Fibroblast of the aortic adventitia (primary cell): ENCODE measurements around the gene CCDC170. TPM values are rescaled to one million over a fixed set of nuclear protein-coding genes. Genes with fewer than 3 reads are reported as not detected.

Experiments used
- DNase-seq: peaks from one replicate; pipeline ENCODE4 v3.0.0-alpha.2; 2010; ENCODE audit warnings: low read depth
- H3K4me3 ChIP-seq: 2 replicates; pipeline ENCODE4 v1.5.1; 2011; ENCODE audit warnings: low read depth, mild to moderate bottlenecking, control low read depth, low read length, moderate library complexity
- CTCF ChIP-seq: IDR thresholded peaks from 2 replicates; pipeline ENCODE4 v1.5.1; 2011; ENCODE audit warnings: mild to moderate bottlenecking, low read length, control low read depth, inconsistent platforms; ENCODE audit not compliant: insufficient read depth
- total RNA-seq: library from RNA; depleted of rRNA; stranded (reverse); fragments of >200 nt; gene quantifications from 2 replicates; pipeline ENCODE4 v1.2.3, GENCODE V29; 2012; ENCODE audit warnings: low replicate concordance

CCDC170 gene
- total RNA-seq, 1 donor, result 0.09 TPM

- no peak for TF ChIP-seq CTCF
- DNase-seq, result no peak
- H3K4me3 ChIP-seq, result no peak overlapping the region
These were observed 29.2 kb downstream of the CCDC170 start for GRCh38 chr6:151523034-151523433.

- no peak for DNase-seq
- no peak overlapping the region for H3K4me3 ChIP-seq
- TF ChIP-seq CTCF, result no peak
These were observed 30.2 kb downstream of the CCDC170 start for GRCh38 chr6:151524059-151524458.

GRCh38 chr6:151534576-151534975, 40.8 kb downstream of the CCDC170 start:
- DNase-seq, result peak; percentile 53
- no peak for TF ChIP-seq CTCF

GRCh38 chr6:151535476-151536187, 41.8 kb downstream of the CCDC170 start:
- no peak for TF ChIP-seq CTCF
- H3K4me3 ChIP-seq, result no peak overlapping the region
- no peak for DNase-seq

More at GRCh38 chr6:151534576-151534975, 40.8 kb downstream of the CCDC170 start:
- H3K4me3 ChIP-seq, result no peak overlapping the region

- DNase-seq, result no peak
- TF ChIP-seq CTCF, result no peak
These were observed 42.3 kb downstream of the CCDC170 start for GRCh38 chr6:151536188-151536479.

GRCh38 chr6:151537556-151537955, 43.7 kb downstream of the CCDC170 start:
- TF ChIP-seq CTCF, result no peak
- no peak overlapping the region for H3K4me3 ChIP-seq
- DNase-seq, result no peak

More at GRCh38 chr6:151536188-151536479, 42.3 kb downstream of the CCDC170 start:
- H3K4me3 ChIP-seq, result no peak overlapping the region
